ENCODE measurements around the gene BLCAP. TPM values are rescaled to one million over a fixed set of nuclear protein-coding genes. Genes with fewer than 3 reads are reported as not detected.

Gene BLCAP
- total and polyA plus RNA-seq, 9 donors: 27.7 to 147 (median 62.0) TPM

GRCh38 chr20:37521061-37521771, 6.5 kb downstream of the BLCAP start, which contains the start of gene NNAT:
TSS of gene NNAT (plus strand) at chr20:37521250. CDS start at chr20:37521332, 82 bp downstream.
- no peaks in the 10 kb centered on the region for H3K9me3 ChIP-seq
- no peaks in the 10 kb centered on the region for H3K36me3 ChIP-seq
- peaks cover 18% of the 10 kb centered on the region for H3K4me1 ChIP-seq (ENCODE audit: insufficient read depth)
- peak within 1 kb of the TSS; percentile 22 for H3K4me3 ChIP-seq
- intact Hi-C loops (cut with DNase I): loop anchor here in 3 of 4 donors (5.0 to 10.0 kb wide), 4 partner anchors 116 to 1346 kb away; no protein-coding TSS in a partner anchor
- no peak within 1 kb of the TSS for H3K27ac ChIP-seq
- no peak for DNase-seq
- TF ChIP-seq EP300 (IDR thresholded peaks at IDR 0.05) (no peak), CTCF (IDR thresholded peaks at IDR 0.05) (no peak), POLR2A (IDR thresholded peaks at IDR 0.05) (no peak)
- 65 to 82% (median 73%) methylated on average over 68 to 69 of the region's 69 CpGs for WGBS, 3 donors
- no peaks in the 10 kb centered on the region for H3K27me3 ChIP-seq

- DNase-seq: no peak
- H3K4me1 ChIP-seq (ENCODE audit: insufficient read depth): peaks cover 14% of the 10 kb centered on the region
- TF ChIP-seq POLR2A (IDR thresholded peaks at IDR 0.05): no peak
- no peak for TF ChIP-seq EP300 (IDR thresholded peaks at IDR 0.05)
- no peak for TF ChIP-seq CTCF (IDR thresholded peaks at IDR 0.05)
- intact Hi-C loops (cut with DNase I): loop anchor here in 3 of 4 donors (5.0 to 10.0 kb wide), 4 partner anchors 116 to 1347 kb away; no protein-coding TSS in a partner anchor
- no peak overlapping the region for H3K27ac ChIP-seq
- WGBS, 3 donors: 83 to 88% (median 88%) methylated on average over 24 of the region's 24 CpGs
- H3K4me3 ChIP-seq: no peak overlapping the region
- no peaks in the 10 kb centered on the region for H3K9me3 ChIP-seq
- H3K27me3 ChIP-seq: no peaks in the 10 kb centered on the region
- H3K36me3 ChIP-seq: no peaks in the 10 kb centered on the region
Measured at GRCh38 chr20:37520419-37520955, 7.2 kb downstream of the BLCAP start.

- intact Hi-C loops (cut with DNase I): loop anchor here in 3 of 4 donors (5.0 to 10.0 kb wide), 4 partner anchors 115 to 1348 kb away; no protein-coding TSS in a partner anchor
- TF ChIP-seq EP300 (IDR thresholded peaks at IDR 0.05) (no peak), CTCF (IDR thresholded peaks at IDR 0.05) (no peak), POLR2A (IDR thresholded peaks at IDR 0.05) (no peak)
- Histone ChIP-seq H3K36me3 (no peaks in the 10 kb centered on the region), H3K27me3 (no peaks in the 10 kb centered on the region), H3K4me1 (ENCODE audit: insufficient read depth) (peaks cover 11% of the 10 kb centered on the region), H3K4me3 (no peak overlapping the region), H3K9me3 (no peaks in the 10 kb centered on the region), H3K27ac (no peak overlapping the region)
- DNase-seq: no peak
- WGBS, 3 donors: 83 to 87% (median 86%) methylated on average over 39 of the region's 39 CpGs
Measured at GRCh38 chr20:37519508-37520418, 7.9 kb downstream of the BLCAP start.
